Panc1 (cell line): ENCODE measurements around the gene PHLDB1. TPM values are rescaled to one million over a fixed set of nuclear protein-coding genes. Genes with fewer than 3 reads are reported as not detected.

Experiments used
- ATAC-seq: fragments of 200-7000 bp; cut with Tn5 transposase; 2 replicates; pipeline ENCODE4 v1.9.1; 2020; ENCODE audit warnings: mild to moderate bottlenecking, moderate library complexity
- BruUV-seq: library from RNA; stranded (reverse); fragments of 400-500 nt; replicated peaks from 2 replicates; lab custom pipeline; 2021; lab: Mats Ljungman, UMichigan
- CTCF ChIA-PET: fragments of 300-600 bp; sonication (Branson Sonifier 250); formaldehyde crosslinking; loops from one replicate; lab custom pipeline; 2022; ENCODE audit warnings: antibody characterized with exemption; lab: Charles Lee
- POLR2A ChIA-PET: fragments of 300-600 bp; sonication (Branson Sonifier 250); formaldehyde crosslinking; loops from one replicate; lab custom pipeline; 2022; ENCODE audit warnings: antibody characterized with exemption; lab: Charles Lee
- DNase-seq: peaks from one replicate; pipeline ENCODE4 v3.0.0-alpha.2; 2010; ENCODE audit warnings: low read depth, low spot score
- H3K27ac ChIP-seq: 2 replicates; pipeline ENCODE4 v1.5.1; 2011; ENCODE audit warnings: mild to moderate bottlenecking, low read length, inconsistent platforms
- H3K27me3 ChIP-seq: fragments of 200-500 bp; sonication (Bioruptor generic); 2 replicates; pipeline ENCODE4 v1.6.0; 2014; ENCODE audit warnings: low read length, inconsistent platforms; ENCODE audit not compliant: control insufficient read depth, insufficient read depth
- H3K36me3 ChIP-seq: fragments of 200-500 bp; sonication (Bioruptor generic); 2 replicates; pipeline ENCODE4 v1.5.1; 2014; ENCODE audit warnings: inconsistent platforms, mild to moderate bottlenecking, low read length, moderate library complexity; ENCODE audit not compliant: control insufficient read depth, insufficient read depth
- H3K4me1 ChIP-seq: 2 replicates; pipeline ENCODE4 v1.5.1; 2011; ENCODE audit warnings: inconsistent platforms, mild to moderate bottlenecking, low read length, moderate library complexity; ENCODE audit not compliant: control insufficient read depth, insufficient read depth
- H3K4me3 ChIP-seq, 2 experiments: 2 replicates each; pipeline ENCODE4 v1.5.1; 2011 to 2012; ENCODE audit warnings: low read depth in 2 of 2, low read length in 2 of 2, mild to moderate bottlenecking in 2 of 2, inconsistent platforms in 1 of 2, moderate library complexity in 1 of 2
- H3K9me3 ChIP-seq: fragments of 200-500 bp; sonication (Bioruptor generic); 2 replicates; pipeline ENCODE4 v1.5.1; 2014; ENCODE audit warnings: low read depth, mild to moderate bottlenecking, inconsistent platforms, low read length, moderate library complexity; ENCODE audit not compliant: control insufficient read depth, insufficient read depth
- CTCF ChIP-seq: fragments of 450-650 bp; IDR thresholded peaks from 2 replicates; pipeline ENCODE4 v1.5.1; 2017; ENCODE audit warnings: mild to moderate bottlenecking
- POLR2AphosphoS5 ChIP-seq: IDR thresholded peaks from 2 replicates; pipeline ENCODE4 v1.6.1; 2012; ENCODE audit warnings: mild to moderate bottlenecking, low read depth, low read length, moderate library complexity
- REST ChIP-seq, 2 experiments: IDR thresholded peaks; 2 replicates each; pipeline ENCODE4 v1.6.1; 2011 to 2012; ENCODE audit warnings: low read depth in 2 of 2, control low read depth in 1 of 2, low read length in 1 of 2, mild to moderate bottlenecking in 1 of 2, moderate library complexity in 1 of 2; ENCODE audit not compliant: insufficient read depth in 1 of 2
- SIN3A ChIP-seq: IDR thresholded peaks from 2 replicates; pipeline ENCODE4 v1.6.1; 2012; ENCODE audit warnings: low read depth, mild to moderate bottlenecking, low read length, moderate library complexity, borderline replicate concordance; ENCODE audit not compliant: insufficient read depth
- TCF7L2 ChIP-seq: IDR thresholded peaks from 2 replicates; pipeline ENCODE4 v1.6.1; 2011; ENCODE audit warnings: mild to moderate bottlenecking, low read depth, low read length, inconsistent platforms
- in situ Hi-C: cut with HindIII; loops from 2 replicates; pipeline ENCODE4 v1.10.0; 2016; ENCODE audit warnings: low sequenced_read_pairs, low pct_unique_long_range_greater_than_20kb
- intact Hi-C: fragments of 100-400 bp; cut with micrococcal nuclease; formaldehyde crosslinking; loops from one replicate; pipeline ENCODE4 v1.10.0; 2022; ENCODE audit not compliant: unreplicated experiment
- total RNA-seq: library from RNA; stranded (reverse); gene quantifications from one replicate; pipeline ENCODE4 v1.2.1, GENCODE V29; 2021; ENCODE audit not compliant: unreplicated experiment

The PHLDB1 gene
- total RNA-seq, 1 experiment from 2014 or later = 97.7 TPM

GRCh38 chr11:118623269-118623655 lies 15.8 kb downstream of the PHLDB1 start:
- no peak for DNase-seq
- Histone ChIP-seq H3K36me3 (0 out of 2 replicates have a peak, but pooled peaks cover 3% of the 10 kb centered on the region), H3K4me1 (peaks cover 38% of the 10 kb centered on the region), H3K4me3 (peak overlapping the region in 1 of 2 experiments; percentile 98; a peak in 3 of 4 replicates), H3K9me3 (no peaks in the 10 kb centered on the region), H3K27me3 (no peaks in the 10 kb centered on the region), H3K27ac (peak overlapping the region; percentile 96)
- in situ Hi-C loops (no loop called here), intact Hi-C loops (no loop called here)
- TF ChIP-seq REST (IDR thresholded peaks at IDR 0.05; ENCODE audit: insufficient read depth in 1 of 2, low read depth in 2 of 2, low read length in 1 of 2) (no peak), CTCF (no peak), TCF7L2 (no peak), SIN3A (no peak), POLR2AphosphoS5 (no peak)
- POLR2A ChIA-PET = interaction anchor here (0.6 kb wide), 1 partner anchor 1343 kb away, joined by 6 read pairs; no protein-coding TSS in a partner anchor
- CTCF ChIA-PET = interaction anchor here (0.9 kb wide), 1 partner anchor 12 kb away, joined by 3 read pairs; no protein-coding TSS in a partner anchor
- BruUV-seq = no TSS peak
- no peak for ATAC-seq

- no peak overlapping the region for H3K4me3 ChIP-seq
- CTCF ChIA-PET = no interaction called here
- ATAC-seq (no peak), DNase-seq (no peak)
- no peaks in the 10 kb centered on the region for H3K9me3 ChIP-seq
- H3K27ac ChIP-seq = no peak overlapping the region
- no TSS peak for BruUV-seq
- intact Hi-C loops = no loop called here
- H3K4me1 ChIP-seq = peaks cover 24% of the 10 kb centered on the region
- H3K27me3 ChIP-seq = no peaks in the 10 kb centered on the region
- no peak for TF ChIP-seq POLR2AphosphoS5
- TF ChIP-seq SIN3A = no peak
- no peak for TF ChIP-seq CTCF
- TF ChIP-seq REST (IDR thresholded peaks at IDR 0.05; ENCODE audit: insufficient read depth in 1 of 2, low read depth in 2 of 2, low read length in 1 of 2) = no peak
- no peak for TF ChIP-seq TCF7L2
- POLR2A ChIA-PET = no interaction called here
- in situ Hi-C loops = no loop called here
- 0 out of 2 replicates have a peak, but pooled peaks cover 9% of the 10 kb centered on the region for H3K36me3 ChIP-seq
Measured at GRCh38 chr11:118625036-118625690, 17.7 kb downstream of the PHLDB1 start.
